ENCODE data around the gene ANTXR2. TPM values are rescaled to one million over a fixed set of nuclear protein-coding genes. Genes with fewer than 3 reads are reported as not detected.

The ANTXR2 gene
- total and polyA plus RNA-seq, 9 of the 15 experiments (the other 6 are each of a cell fraction or from before 2014, with no cell fraction given), result 10.1 to 83.8 (median 60.3) TPM

GRCh38 chr4:80007745-80008149, 65.3 kb downstream of the ANTXR2 start (continued):
- TF ChIP-seq ATF7 (IDR thresholded peaks at IDR 0.05) (no peak), XRCC3 (IDR thresholded peaks at IDR 0.05) (no peak), PPARD (CRISPR knock-in tag; IDR thresholded peaks at IDR 0.05) (no peak), SMARCE1 (IDR thresholded peaks at IDR 0.05) (no peak), GMEB1 (CRISPR knock-in tag; IDR thresholded peaks at IDR 0.05) (peak; percentile 41), ZEB2 (IDR thresholded peaks at IDR 0.05) (no peak), TRIM25 (IDR thresholded peaks at IDR 0.05; ENCODE audit: borderline replicate concordance) (no peak)

All from K562 (cell line).